Renal cortex interstitium (tissue), 15 donors: ENCODE measurements around the gene FHL3. TPM values are rescaled to one million over a fixed set of nuclear protein-coding genes. Genes with fewer than 3 reads are reported as not detected.

ENCODE experiments used
- DNase-seq, 11 donors: peaks; one replicate each; pipeline ENCODE4 v3.0.0-alpha.2; 2013; ENCODE audit warnings: low read depth in 9 of 11, low spot score in 4 of 11; ENCODE audit errors: extremely low read depth in 1 of 11
- long read RNA-seq, 16 experiments: transcript quantifications; one replicate each; lab custom pipeline, GENCODE V29; 2026
- polyA plus RNA-seq, 3 donors: library from polyadenylated mRNA; unstranded; fragments of 120-200 nt; gene quantifications; one replicate each; pipeline ENCODE4 v1.2.1, GENCODE V29; 2013; ENCODE audit not compliant: insufficient read length in 3 of 3

FHL3 gene
- polyA plus RNA-seq, result 10 to 100 TPM; 17.3 to 21.2 (median 18.9) TPM
- long read RNA-seq, donor 1, partial matches to known transcripts, result 0 of 7 reads
- long read RNA-seq, donor 1, other reads (novel, unspliced or antisense), result 0 of 7 reads
- long read RNA-seq, donor 2, partial matches to known transcripts, result 0 of 1 reads
- long read RNA-seq, donor 2, other reads (novel, unspliced or antisense), result 0 of 1 reads
- long read RNA-seq, donor 3, transcript FHL3-201 (6 exons, 1,647 nt), result major isoform, 5 of 8 reads
- long read RNA-seq, donor 3, partial matches to known transcripts, result 0 of 8 reads
- long read RNA-seq, donor 3, other reads (novel, unspliced or antisense), result 0 of 8 reads
- long read RNA-seq, donor 4, partial matches to known transcripts, result 0 of 4 reads
- long read RNA-seq, donor 4, other reads (novel, unspliced or antisense), result 0 of 4 reads
- long read RNA-seq, donor 5, result 0 reads
- long read RNA-seq, donor 6, partial matches to known transcripts, result 0 of 1 reads
- long read RNA-seq, donor 6, other reads (novel, unspliced or antisense), result 0 of 1 reads
- long read RNA-seq, donor 7, partial matches to known transcripts, result 0 of 3 reads
- long read RNA-seq, donor 7, other reads (novel, unspliced or antisense), result 0 of 3 reads
- long read RNA-seq, donor 8, transcript FHL3-201 (6 exons, 1,647 nt), result major isoform, 5 of 7 reads
- long read RNA-seq, donor 8, partial matches to known transcripts, result 0 of 7 reads
- long read RNA-seq, donor 8, other reads (novel, unspliced or antisense), result 0 of 7 reads
- long read RNA-seq, donor 9, partial matches to known transcripts, result 0 of 2 reads
- long read RNA-seq, donor 9, other reads (novel, unspliced or antisense), result 0 of 2 reads
- long read RNA-seq, donor 10, transcript FHL3-201 (6 exons, 1,647 nt), result major isoform, 5 of 5 reads
- long read RNA-seq, donor 10, partial matches to known transcripts, result 0 of 5 reads
- long read RNA-seq, donor 10, other reads (novel, unspliced or antisense), result 0 of 5 reads
- long read RNA-seq, donor 11, partial matches to known transcripts, result 16 of 54 reads
- long read RNA-seq, donor 11, other reads (novel, unspliced or antisense), result 36 of 54 reads
- long read RNA-seq, donor 12, partial matches to known transcripts, result 0 of 1 reads
- long read RNA-seq, donor 12, other reads (novel, unspliced or antisense), result 0 of 1 reads
- long read RNA-seq, donor 13, partial matches to known transcripts, result 0 of 3 reads
- long read RNA-seq, donor 13, other reads (novel, unspliced or antisense), result 0 of 3 reads
- long read RNA-seq, donor 14, partial matches to known transcripts, result 0 of 4 reads
- long read RNA-seq, donor 14, other reads (novel, unspliced or antisense), result 0 of 4 reads
- long read RNA-seq, donor 15, partial matches to known transcripts, result 0 of 2 reads
- long read RNA-seq, donor 15, other reads (novel, unspliced or antisense), result 0 of 2 reads
- long read RNA-seq, donor 16, transcript FHL3-201 (6 exons, 1,647 nt), result major isoform, 6 of 9 reads
- long read RNA-seq, donor 16, partial matches to known transcripts, result 0 of 9 reads
- long read RNA-seq, donor 16, other reads (novel, unspliced or antisense), result 0 of 9 reads

DNA sequence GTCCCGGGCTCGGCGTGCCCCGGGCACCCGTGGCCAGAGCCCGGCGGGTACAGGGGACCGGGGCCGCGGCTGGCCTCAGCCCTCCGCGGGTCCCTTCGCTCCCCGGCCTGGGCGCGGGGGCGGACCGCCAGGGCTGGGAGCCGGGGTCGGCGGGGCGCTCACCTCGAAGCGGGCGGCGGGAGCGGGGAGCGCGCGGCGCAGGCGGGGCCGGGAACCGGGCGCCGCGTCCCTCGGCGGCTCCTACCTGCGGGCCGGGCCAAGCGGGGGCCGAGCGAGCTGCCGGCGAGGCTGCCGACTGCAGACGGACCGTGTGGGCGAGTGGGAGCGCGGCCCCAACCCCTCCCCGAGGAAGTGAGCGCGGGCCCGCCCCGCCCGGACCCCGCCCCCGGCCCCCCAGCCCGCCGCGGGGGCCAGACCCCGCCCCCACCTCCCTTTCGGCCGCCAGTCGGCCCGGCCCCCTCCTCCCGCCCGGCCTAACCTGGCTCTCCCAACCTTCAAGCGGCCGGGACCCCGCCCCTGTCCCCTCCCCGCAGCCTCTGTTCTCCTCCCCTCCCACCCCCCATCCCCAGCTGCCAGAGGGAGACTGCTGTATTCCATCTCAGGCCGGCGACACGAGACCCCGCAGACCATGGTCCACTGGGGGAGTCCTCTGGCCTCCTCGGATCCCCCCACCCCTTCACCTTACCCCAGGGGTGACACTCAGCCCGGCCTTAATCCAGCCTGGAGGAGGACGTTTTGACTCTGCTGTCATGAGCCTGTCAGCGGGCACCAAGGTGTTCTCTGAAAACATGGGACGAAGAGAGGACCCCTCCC, at the start of gene FHL3:
TSS of gene FHL3 (minus strand) at position 320 of the 813 bp plus-strand sequence. CDS start 6,102 bp downstream, outside the sequence.
- peak in 1 of 11 donors; percentile 53 for DNase-seq

DNA sequence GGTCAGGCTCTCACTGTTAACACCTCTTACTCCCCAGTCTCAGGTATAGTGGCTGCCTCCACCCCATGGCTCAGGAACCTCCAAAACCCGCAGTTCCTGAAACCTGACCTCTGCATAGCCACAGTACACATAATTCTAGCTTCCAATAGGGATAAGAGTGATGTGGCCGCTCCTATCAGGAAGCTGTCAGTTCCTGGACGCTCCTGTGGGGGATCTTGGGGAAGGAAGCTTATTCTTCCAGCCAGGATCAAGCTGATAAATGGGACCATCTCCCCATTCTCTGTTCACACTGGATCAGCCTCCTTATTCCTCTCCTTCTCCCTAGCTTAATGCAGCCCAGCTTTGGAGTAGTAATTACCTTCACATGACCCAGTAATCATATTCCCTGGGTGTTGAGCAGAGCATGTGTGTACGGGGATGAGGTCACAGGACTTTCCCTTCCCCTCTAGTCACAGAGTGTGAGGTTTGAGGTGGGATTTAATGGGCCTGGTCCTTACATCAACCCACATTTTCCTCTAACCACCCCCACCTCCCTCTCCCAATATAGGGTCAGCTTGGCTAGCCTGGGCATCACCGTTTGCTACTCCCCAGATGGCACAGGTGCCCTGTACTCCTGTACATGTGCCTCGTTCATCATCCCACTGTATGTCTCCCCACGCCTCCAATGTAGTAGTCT, 48.2 kb upstream of the FHL3 start:
- no peak for DNase-seq

GRCh38 chr1:38052750-38053415, 47.6 kb upstream of the FHL3 start:
- DNase-seq, result no peak

DNA sequence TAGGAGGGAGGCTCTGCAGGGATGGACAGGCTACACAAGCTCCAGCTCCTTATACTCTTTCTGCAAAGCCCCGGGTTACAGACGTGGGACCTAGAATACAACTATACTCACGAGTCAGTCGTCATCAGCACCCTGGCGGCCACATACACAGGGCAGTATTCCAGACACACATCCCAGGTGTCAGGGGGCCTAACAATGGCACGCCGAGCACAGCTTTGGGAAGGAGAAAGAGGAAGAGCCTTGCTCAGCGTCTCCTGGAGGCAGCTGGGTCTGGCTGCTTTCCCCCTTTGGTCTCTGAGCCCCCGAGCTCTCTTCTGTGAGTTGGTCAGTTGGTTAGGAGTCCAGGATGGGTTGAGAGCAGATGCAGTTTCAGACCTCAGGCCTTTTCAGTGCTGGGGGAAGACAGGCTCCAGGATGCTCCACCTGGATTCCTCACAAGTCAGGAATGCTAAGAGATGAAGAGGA, 45.8 kb upstream of the FHL3 start:
- DNase-seq, result no peak

GRCh38 chr1:38050397-38051078, 45.2 kb upstream of the FHL3 start:
- peak in 1 of 11 donors; percentile 70 for DNase-seq

DNA sequence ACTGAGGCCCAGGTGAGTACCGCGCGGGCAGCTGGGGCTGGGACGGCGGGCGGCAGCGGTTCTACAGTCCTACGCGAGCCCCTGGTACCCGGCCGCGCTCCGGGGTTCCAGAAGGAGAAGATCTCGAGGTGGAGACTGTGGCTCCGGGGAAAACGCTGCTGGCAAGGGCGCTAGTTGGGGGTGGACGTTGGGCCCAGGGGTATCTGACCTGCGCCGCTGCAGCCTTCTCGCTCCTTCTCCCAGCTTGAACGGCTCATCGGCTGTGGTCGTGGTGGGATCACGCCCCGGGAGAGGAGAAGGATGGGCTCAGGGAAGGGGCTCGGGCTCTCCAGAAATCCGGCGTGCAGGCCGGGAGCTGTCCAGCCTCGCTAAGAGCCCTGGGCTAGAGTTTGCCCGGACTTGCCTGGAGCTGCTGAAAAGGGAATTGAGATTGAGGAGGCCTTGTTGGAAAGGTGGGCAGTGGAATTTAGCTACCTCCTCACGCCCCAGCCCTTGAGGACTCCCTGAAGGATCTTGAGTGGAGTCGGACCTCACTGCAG, 42.4 kb upstream of the FHL3 start:
- no peak for DNase-seq

- peak in 7 of 11 donors; percentile 57 to 81 (median 77) for DNase-seq
Measured at GRCh38 chr1:38046884-38047602, 41.7 kb upstream of the FHL3 start.

DNA sequence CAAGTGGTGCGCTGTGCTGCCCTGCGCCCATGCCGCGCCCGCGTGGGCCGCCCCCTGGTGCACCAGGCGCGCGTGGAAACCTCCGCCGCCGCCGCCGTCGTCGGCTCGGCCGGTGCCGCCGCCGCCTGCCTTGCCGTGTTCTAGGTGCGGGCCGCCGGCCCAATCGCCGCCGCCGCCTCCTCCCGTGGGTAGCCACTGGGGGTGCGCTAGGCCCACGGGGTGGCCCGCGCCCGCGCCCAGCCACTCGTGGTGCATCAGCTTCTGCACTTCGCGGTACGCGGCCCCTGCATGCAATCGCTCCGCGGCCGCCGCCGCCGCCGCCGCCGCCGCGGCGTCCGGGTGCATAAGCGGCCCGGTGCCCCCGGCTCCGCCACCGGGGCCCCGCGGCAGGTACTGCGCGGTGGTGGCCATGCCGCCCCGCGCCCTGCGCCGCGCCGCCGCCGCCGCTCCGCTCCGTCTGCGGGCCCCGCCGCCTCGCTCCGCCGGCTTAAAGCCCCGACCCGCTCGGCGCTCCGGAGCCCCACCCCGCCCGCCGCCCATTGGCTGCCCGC, 41.1 kb upstream of the FHL3 start, which contains the start of gene POU3F1:
TSS of gene POU3F1 (minus strand) at position 461 of the 551 bp plus-strand sequence. CDS start at position 411, 50 bp downstream.
- DNase-seq, result no peak

DNA sequence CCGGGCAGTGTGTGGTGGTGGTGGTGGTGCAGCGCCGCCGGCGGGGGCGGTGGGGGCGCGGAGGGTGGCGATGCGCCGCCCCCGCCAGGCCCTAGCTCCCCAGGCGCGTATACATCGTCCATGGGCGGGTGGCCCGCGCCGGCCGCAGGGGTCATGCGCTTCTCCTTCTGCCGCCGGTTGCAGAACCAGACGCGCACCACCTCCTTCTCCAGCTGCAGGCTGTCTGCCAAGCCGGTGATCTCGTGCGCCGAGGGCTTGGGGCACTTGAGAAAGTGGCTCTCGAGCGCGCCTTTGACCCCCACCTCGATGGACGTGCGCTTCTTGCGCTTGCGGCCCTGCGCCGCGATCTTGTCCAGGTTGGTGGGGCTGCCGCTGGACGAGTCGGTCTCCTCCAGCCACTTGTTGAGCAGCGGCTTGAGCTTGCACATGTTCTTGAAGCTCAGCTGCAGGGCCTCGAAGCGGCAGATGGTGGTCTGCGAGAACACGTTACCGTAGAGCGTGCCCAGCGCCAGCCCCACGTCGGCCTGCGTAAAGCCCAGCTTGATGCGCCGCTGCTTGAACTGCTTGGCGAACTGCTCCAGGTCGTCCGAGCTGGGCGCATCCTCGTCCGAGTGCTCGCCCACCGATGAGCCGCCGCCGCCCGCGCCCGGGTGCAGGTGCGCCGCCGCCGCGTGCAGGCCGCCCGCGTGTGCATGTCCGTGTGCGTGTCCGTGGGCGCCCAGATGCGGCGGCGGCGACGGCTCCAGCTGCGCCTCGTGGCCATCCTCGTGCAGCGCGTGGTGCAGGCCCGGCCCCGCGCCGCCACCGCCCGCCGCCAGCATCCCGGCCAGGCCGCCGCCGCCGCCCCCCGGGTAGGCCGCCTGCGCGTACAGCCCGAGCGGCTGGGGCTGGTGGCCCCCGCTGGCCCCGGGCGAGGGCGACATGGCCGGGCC, 40.4 kb upstream of the FHL3 start:
- no peak for DNase-seq

- no peak for DNase-seq
Measured at GRCh38 chr1:38044221-38045215, 39.2 kb upstream of the FHL3 start.

- DNase-seq, result no peak
Measured at GRCh38 chr1:38043036-38043747, 37.9 kb upstream of the FHL3 start.
